HFFc6 (cell line): ENCODE data around the gene PSD4. TPM values are rescaled to one million over a fixed set of nuclear protein-coding genes. Genes with fewer than 3 reads are reported as not detected.
A peak's percentile ranks its signal among the peaks of the same experiment; 100 is the strongest.

Experiments used
- DNase-seq: peaks from one replicate; pipeline ENCODE4 v3.0.0-alpha.2; 2018
- H3K27ac Mint-ChIP-seq: 2 replicates; pipeline ENCODE4 v1.8.0; 2020; ENCODE audit warnings: mild to moderate bottlenecking, mixed read lengths
- H3K27me3 Mint-ChIP-seq: 2 replicates; pipeline ENCODE4 v1.8.0; 2021; ENCODE audit warnings: mild to moderate bottlenecking, moderate library complexity, mixed read lengths; ENCODE audit not compliant: insufficient read depth
- H3K36me3 Mint-ChIP-seq: 2 replicates; pipeline ENCODE4 v1.8.0; 2021; ENCODE audit warnings: low read depth, mixed read lengths
- H3K4me1 Mint-ChIP-seq: 2 replicates; pipeline ENCODE4 v1.8.0; 2020; ENCODE audit warnings: low read depth, mixed read lengths
- H3K4me3 Mint-ChIP-seq: 2 replicates; pipeline ENCODE4 v1.8.0; 2020; ENCODE audit warnings: mild to moderate bottlenecking, moderate library complexity, mixed read lengths
- H3K9me3 Mint-ChIP-seq: 2 replicates; pipeline ENCODE4 v1.8.0; 2020; ENCODE audit warnings: mild to moderate bottlenecking, mixed read lengths
- total RNA-seq, 6 experiments: library from RNA; stranded (reverse); fragmentation: NEBNext Ultra II Directional; extraction: Animal tissue kit (Norgen Biotek cat#: 25700); gene quantifications; 2 replicates in 1 of 6; 3 replicates in 5 of 6; pipeline ENCODE4 v1.2.3, GENCODE V29; 2021
- TF ChIP-seq, protein P1 (sequence below): fragments of 200-600 bp; sonication (generic); IDR thresholded peaks from 2 replicates; pipeline ENCODE4 v1.5.0; 2021; ENCODE audit warnings: antibody characterized with exemption, mild to moderate bottlenecking

Gene PSD4
- total RNA-seq, 6 experiments from 2014 or later = 0.76 to 1.8 (median 1.1) TPM

DNA sequence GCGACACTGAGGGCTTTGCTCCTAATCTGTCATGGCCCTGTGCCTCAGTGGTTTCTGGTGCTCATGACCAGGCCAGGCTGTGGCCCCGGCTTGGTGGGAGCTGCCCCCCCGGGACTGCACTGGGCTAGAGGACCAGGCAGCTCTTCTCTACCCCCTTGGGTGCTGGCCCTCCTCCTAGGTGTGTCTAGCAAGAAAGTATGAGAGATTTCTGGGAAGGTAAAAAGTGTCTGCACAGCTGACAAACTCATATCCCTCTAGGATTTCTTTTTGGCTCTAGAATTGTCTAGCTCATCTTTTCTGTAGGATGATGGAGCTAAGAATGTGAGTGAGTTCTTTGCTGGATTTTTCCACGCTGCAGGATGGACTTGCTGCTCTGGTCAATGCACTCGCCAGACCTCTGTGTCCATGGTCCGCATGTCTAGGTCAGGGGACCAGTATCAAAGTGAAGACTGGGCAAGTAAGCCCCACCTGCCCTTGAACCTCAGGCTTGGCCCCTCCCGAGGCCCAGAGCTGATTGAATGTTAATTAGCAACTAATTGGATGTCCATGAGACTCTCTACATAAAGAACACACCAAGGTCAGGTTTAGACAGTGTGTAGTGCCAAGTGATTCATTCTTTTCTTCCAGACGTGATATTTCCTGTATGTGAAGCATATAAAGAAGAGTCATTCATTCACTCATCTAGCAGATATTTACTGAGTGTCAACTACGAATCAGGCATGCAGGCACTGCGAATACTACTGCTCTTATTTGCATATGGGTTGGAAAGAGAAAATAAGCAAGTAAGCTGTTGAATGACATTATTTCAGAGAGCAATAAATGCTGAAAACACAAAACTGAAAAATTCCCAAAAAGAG, 15.6 kb upstream of the PSD4 start:
- Mint-ChIP-seq H3K27me3 (peaks cover 6% of the 10 kb centered on the region), H3K36me3 (no peaks in the 10 kb centered on the region), H3K4me1 (peaks cover 19% of the 10 kb centered on the region), H3K4me3 (peak overlapping the region; percentile 79), H3K27ac (peak overlapping the region; percentile 22; the same call in 1 of the 2 replicates), H3K9me3 (no peaks in the 10 kb centered on the region)
- TF ChIP-seq, protein P1, sequence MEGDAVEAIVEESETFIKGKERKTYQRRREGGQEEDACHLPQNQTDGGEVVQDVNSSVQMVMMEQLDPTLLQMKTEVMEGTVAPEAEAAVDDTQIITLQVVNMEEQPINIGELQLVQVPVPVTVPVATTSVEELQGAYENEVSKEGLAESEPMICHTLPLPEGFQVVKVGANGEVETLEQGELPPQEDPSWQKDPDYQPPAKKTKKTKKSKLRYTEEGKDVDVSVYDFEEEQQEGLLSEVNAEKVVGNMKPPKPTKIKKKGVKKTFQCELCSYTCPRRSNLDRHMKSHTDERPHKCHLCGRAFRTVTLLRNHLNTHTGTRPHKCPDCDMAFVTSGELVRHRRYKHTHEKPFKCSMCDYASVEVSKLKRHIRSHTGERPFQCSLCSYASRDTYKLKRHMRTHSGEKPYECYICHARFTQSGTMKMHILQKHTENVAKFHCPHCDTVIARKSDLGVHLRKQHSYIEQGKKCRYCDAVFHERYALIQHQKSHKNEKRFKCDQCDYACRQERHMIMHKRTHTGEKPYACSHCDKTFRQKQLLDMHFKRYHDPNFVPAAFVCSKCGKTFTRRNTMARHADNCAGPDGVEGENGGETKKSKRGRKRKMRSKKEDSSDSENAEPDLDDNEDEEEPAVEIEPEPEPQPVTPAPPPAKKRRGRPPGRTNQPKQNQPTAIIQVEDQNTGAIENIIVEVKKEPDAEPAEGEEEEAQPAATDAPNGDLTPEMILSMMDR = no peak
- DNase-seq = peak; percentile 65

DNA sequence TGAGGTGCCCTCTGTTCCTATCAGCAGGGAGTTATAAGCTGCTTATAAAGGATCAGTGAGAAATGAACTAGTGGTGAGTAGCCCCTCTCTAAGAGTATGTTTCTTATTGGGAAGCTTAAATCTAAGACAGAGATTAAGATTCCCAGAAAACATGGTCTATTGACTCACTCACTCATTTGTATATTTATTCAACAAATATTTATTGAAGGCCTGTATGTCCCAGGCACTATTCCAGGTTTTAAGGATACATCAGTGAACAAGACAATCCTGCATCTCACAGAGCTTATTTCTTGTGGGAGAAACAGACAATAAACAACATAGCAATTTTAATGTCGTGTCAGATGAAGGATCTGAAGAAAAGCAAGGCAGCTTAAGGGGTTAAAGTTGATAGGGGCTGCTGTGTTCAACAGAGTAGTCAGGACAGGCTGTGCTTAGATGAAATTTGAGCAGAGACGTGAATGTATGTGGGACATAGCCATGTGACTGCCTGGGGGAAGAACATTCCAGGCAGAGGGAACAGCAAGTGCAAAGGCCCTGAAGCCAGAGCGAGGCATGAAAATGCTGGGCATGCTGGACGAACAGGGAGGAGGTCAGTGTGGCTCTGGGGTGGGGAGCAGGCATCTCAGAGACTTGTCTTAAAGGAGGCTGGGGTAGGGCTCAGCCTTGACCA, 14.8 kb upstream of the PSD4 start:
- peak; percentile 19 for DNase-seq
- Mint-ChIP-seq H3K4me1 (peaks cover 19% of the 10 kb centered on the region), H3K27ac (peak overlapping the region; percentile 22; the same call in 1 of the 2 replicates), H3K9me3 (no peaks in the 10 kb centered on the region), H3K36me3 (no peaks in the 10 kb centered on the region), H3K4me3 (peak overlapping the region; percentile 79; the same call in 1 of the 2 replicates), H3K27me3 (peaks cover 6% of the 10 kb centered on the region)
- TF ChIP-seq, protein P1 = no peak

- Mint-ChIP-seq H3K9me3 (no peaks in the 10 kb centered on the region), H3K27ac (no peak overlapping the region), H3K27me3 (peaks cover 8% of the 10 kb centered on the region), H3K4me3 (no peak overlapping the region), H3K4me1 (peaks cover 19% of the 10 kb centered on the region), H3K36me3 (no peaks in the 10 kb centered on the region)
- TF ChIP-seq, protein P1 = no peak
- DNase-seq = no peak
Observed at GRCh38 chr2:113160248-113160647, 13.5 kb upstream of the PSD4 start.

- no peak for DNase-seq
- no peak overlapping the region for H3K27ac Mint-ChIP-seq
- TF ChIP-seq, protein P1 = no peak
- H3K27me3 Mint-ChIP-seq = peaks cover 8% of the 10 kb centered on the region
- peaks cover 19% of the 10 kb centered on the region for H3K4me1 Mint-ChIP-seq
- no peaks in the 10 kb centered on the region for H3K36me3 Mint-ChIP-seq
- no peaks in the 10 kb centered on the region for H3K9me3 Mint-ChIP-seq
- no peak overlapping the region for H3K4me3 Mint-ChIP-seq
Observed at GRCh38 chr2:113160962-113161361, 12.8 kb upstream of the PSD4 start.

- Mint-ChIP-seq H3K4me1 (peaks cover 19% of the 10 kb centered on the region), H3K27ac (no peak overlapping the region), H3K9me3 (no peaks in the 10 kb centered on the region), H3K27me3 (peaks cover 6% of the 10 kb centered on the region), H3K36me3 (no peaks in the 10 kb centered on the region), H3K4me3 (no peak overlapping the region)
- DNase-seq = no peak
- TF ChIP-seq, protein P1 = no peak
Observed at GRCh38 chr2:113162173-113162572, 11.6 kb upstream of the PSD4 start.
